Neutrophil (primary cell): ENCODE data around the gene CNMD.

Experiments used
- H3K27ac ChIP-seq: fragments of 200-600 bp; sonication (generic); 2 replicates; pipeline ENCODE4 v1.5.1; 2016; ENCODE audit warnings: mild to moderate bottlenecking, moderate library complexity
- H3K27me3 ChIP-seq: fragments of 200-600 bp; sonication (generic); 2 replicates; pipeline ENCODE4 v1.6.0; 2016; ENCODE audit warnings: mild to moderate bottlenecking
- H3K36me3 ChIP-seq: fragments of 200-600 bp; sonication (generic); 2 replicates; pipeline ENCODE4 v1.5.1; 2017
- H3K4me1 ChIP-seq, 2 experiments: fragments of 200-600 bp in 1 of 2; sonication (generic) in 1 of 2; 1 replicate in 1 of 2; 2 replicates in 1 of 2; pipeline versions ENCODE4 v1.5.1 to v1.6.1; 2013 to 2016; ENCODE audit warnings: low read depth in 1 of 2, low read length in 1 of 2, mild to moderate bottlenecking in 1 of 2, moderate library complexity in 1 of 2; ENCODE audit not compliant: control insufficient read depth in 1 of 2, insufficient read depth in 1 of 2
- H3K4me3 ChIP-seq, 2 experiments: fragments of 200-600 bp in 1 of 2; sonication (generic) in 1 of 2; 1 replicate in 1 of 2; 2 replicates in 1 of 2; pipeline ENCODE4 v1.5.1; 2013 to 2016; ENCODE audit warnings: low read depth in 1 of 2, low read length in 1 of 2, mild to moderate bottlenecking in 1 of 2, moderate library complexity in 1 of 2
- H3K9me3 ChIP-seq: fragments of 200-600 bp; sonication (generic); 2 replicates; pipeline ENCODE4 v1.5.1; 2016
- CTCF ChIP-seq: fragments of 200-600 bp; sonication (generic); IDR thresholded peaks from 2 replicates; pipeline ENCODE4 v1.5.1; 2016; ENCODE audit warnings: antibody characterized with exemption

Gene CNMD

GRCh38 chr13:52677823-52678222 lies 61.8 kb downstream of the CNMD start:
- peaks cover 52% of the 10 kb centered on the region for H3K36me3 ChIP-seq
- H3K9me3 ChIP-seq = no peaks in the 10 kb centered on the region
- TF ChIP-seq CTCF = no peak
- no peaks in the 10 kb centered on the region for H3K4me1 ChIP-seq
- no peak overlapping the region for H3K27ac ChIP-seq
- no peaks in the 10 kb centered on the region for H3K27me3 ChIP-seq
- no peak overlapping the region for H3K4me3 ChIP-seq

GRCh38 chr13:52673465-52673864 lies 66.2 kb downstream of the CNMD start:
- TF ChIP-seq CTCF = no peak
- Histone ChIP-seq H3K36me3 (peaks cover 34% of the 10 kb centered on the region), H3K27me3 (no peaks in the 10 kb centered on the region), H3K4me3 (no peak overlapping the region), H3K4me1 (no peaks in the 10 kb centered on the region), H3K27ac (no peak overlapping the region), H3K9me3 (no peaks in the 10 kb centered on the region)

GRCh38 chr13:52670726-52671125 lies 68.9 kb downstream of the CNMD start:
- H3K36me3 ChIP-seq = peaks cover 35% of the 10 kb centered on the region

GRCh38 chr13:52669677-52670076 lies 69.9 kb downstream of the CNMD start:
- H3K36me3 ChIP-seq = peaks cover 39% of the 10 kb centered on the region
- H3K9me3 ChIP-seq = no peaks in the 10 kb centered on the region
- H3K27ac ChIP-seq = no peak overlapping the region
- no peaks in the 10 kb centered on the region for H3K27me3 ChIP-seq
- no peaks in the 10 kb centered on the region for H3K4me1 ChIP-seq
- TF ChIP-seq CTCF = no peak
- H3K4me3 ChIP-seq = no peak overlapping the region

More at GRCh38 chr13:52670726-52671125, 68.9 kb downstream of the CNMD start:
- Histone ChIP-seq H3K27me3 (no peaks in the 10 kb centered on the region), H3K9me3 (no peaks in the 10 kb centered on the region), H3K4me3 (no peak overlapping the region), H3K4me1 (no peaks in the 10 kb centered on the region), H3K27ac (no peak overlapping the region)
- no peak for TF ChIP-seq CTCF

- Histone ChIP-seq H3K4me1 (no peaks in the 10 kb centered on the region), H3K27me3 (no peaks in the 10 kb centered on the region), H3K27ac (no peak overlapping the region), H3K4me3 (no peak overlapping the region), H3K9me3 (no peaks in the 10 kb centered on the region), H3K36me3 (peaks cover 66% of the 10 kb centered on the region)
- TF ChIP-seq CTCF = no peak
Measured at GRCh38 chr13:52665325-52665724, 74.3 kb downstream of the CNMD start.

GRCh38 chr13:52664272-52664671 lies 75.3 kb downstream of the CNMD start:
- H3K27me3 ChIP-seq = no peaks in the 10 kb centered on the region

More at GRCh38 chr13:52664272-52664671, 75.3 kb downstream of the CNMD start:
- peaks cover 72% of the 10 kb centered on the region for H3K36me3 ChIP-seq
- H3K9me3 ChIP-seq = no peaks in the 10 kb centered on the region
- no peak for TF ChIP-seq CTCF
- H3K27ac ChIP-seq = no peak overlapping the region
- no peaks in the 10 kb centered on the region for H3K4me1 ChIP-seq
- H3K4me3 ChIP-seq = no peak overlapping the region
